HCT116 (cell line): ENCODE results near the gene SCAF4. TPM values are rescaled to one million over a fixed set of nuclear protein-coding genes. Genes with fewer than 3 reads are reported as not detected.

Source experiments
- ATAC-seq: fragments of 200-7000 bp; cut with Tn5 transposase; 2 replicates; pipeline ENCODE4 v1.9.1; 2020; ENCODE audit warnings: mild to moderate bottlenecking, moderate library complexity
- BruUV-seq: library from RNA; stranded (reverse); fragments of 400-500 nt; replicated peaks from 2 replicates; lab custom pipeline; 2021; lab: Mats Ljungman, UMichigan
- CTCF ChIA-PET: fragments of 300-600 bp; sonication (Branson Sonifier 250); formaldehyde crosslinking; loops from one replicate; lab custom pipeline; 2021; ENCODE audit warnings: antibody characterized with exemption; lab: Charles Lee
- POLR2A ChIA-PET: fragments of 300-600, 350-600 bp; sonication (Branson Sonifier 250); formaldehyde crosslinking; loops from one replicate; lab custom pipeline; 2021; ENCODE audit warnings: antibody characterized with exemption; lab: Charles Lee
- RAD21 ChIA-PET, 2 experiments: fragments of 300-600 bp; sonication (Branson Sonifier 250); formaldehyde crosslinking; loops; one replicate each; lab custom pipeline; 2023; ENCODE audit warnings: low total read pairs in 2 of 2; ENCODE audit not compliant: uncharacterized antibody in 2 of 2, unreplicated experiment in 2 of 2, low non-redundant PET in 1 of 2; lab: Charles Lee
- DNase-seq: peaks from one replicate; pipeline ENCODE4 v3.0.0-alpha.2; 2010; ENCODE audit warnings: low read depth, low spot score
- H2AFZ ChIP-seq: fragments of 200-600 bp; shearing (Covaris generic), sonication (generic); 2 replicates; pipeline ENCODE4 v1.6.1; 2017; ENCODE audit warnings: low read depth, mixed run types, mixed read lengths, antibody characterized with exemption, low read length; ENCODE audit not compliant: poor library complexity, severe bottlenecking
- H3K27ac ChIP-seq: 2 replicates; pipeline ENCODE4 v1.5.1; 2012; ENCODE audit warnings: low read depth, low read length
- H3K27me3 ChIP-seq: fragments of 200-600 bp; sonication (generic); 2 replicates; pipeline ENCODE4 v1.6.1; 2016; ENCODE audit warnings: mixed run types, low read length, mixed read lengths; ENCODE audit not compliant: insufficient read depth
- H3K36me3 ChIP-seq, 2 experiments: fragments of 200-500 bp in 1 of 2; fragments of 200-600 bp in 1 of 2; sonication (Bioruptor generic) in 1 of 2; sonication (generic) in 1 of 2; 2 replicates each; pipeline versions ENCODE4 v1.5.1 to v1.6.1; 2014 to 2016; ENCODE audit warnings: low read length in 2 of 2, inconsistent platforms in 1 of 2, mixed read lengths in 1 of 2, mixed run types in 1 of 2; ENCODE audit not compliant: insufficient read depth in 2 of 2, control insufficient read depth in 1 of 2
- H3K4me1 ChIP-seq, 2 experiments: fragments of 200-600 bp in 1 of 2; sonication (generic) in 1 of 2; 2 replicates each; pipeline versions ENCODE4 v1.5.1 to v1.6.1; 2012 to 2017; ENCODE audit warnings: low read length in 2 of 2, inconsistent platforms in 1 of 2, mild to moderate bottlenecking in 1 of 2, mixed read lengths in 1 of 2, mixed run types in 1 of 2, moderate library complexity in 1 of 2; ENCODE audit not compliant: insufficient read depth in 2 of 2, control insufficient read depth in 1 of 2
- H3K4me2 ChIP-seq: fragments of 200-600 bp; sonication (generic); 2 replicates; pipeline ENCODE4 v1.6.1; 2017; ENCODE audit warnings: mixed run types, low read length, mixed read lengths
- H3K4me3 ChIP-seq, 2 experiments: fragments of 200-600 bp in 1 of 2; sonication (generic) in 1 of 2; replicated peaks in 1 of 2; 2 replicates each; pipeline ENCODE4 v1.5.1; 2011 to 2016; ENCODE audit warnings: low read length in 2 of 2, control low read depth in 1 of 2, low read depth in 1 of 2, mild to moderate bottlenecking in 1 of 2, mixed read lengths in 1 of 2, mixed run types in 1 of 2
- H3K79me2 ChIP-seq: fragments of 200-600 bp; sonication (generic); 2 replicates; pipeline ENCODE4 v1.6.1; 2017; ENCODE audit warnings: mild to moderate bottlenecking, mixed run types, low read length, moderate library complexity, mixed read lengths; ENCODE audit not compliant: insufficient read depth
- H3K9ac ChIP-seq: fragments of 200-600 bp; sonication (generic); 2 replicates; pipeline ENCODE4 v1.6.1; 2016; ENCODE audit warnings: low read length, mixed read lengths
- H3K9me2 ChIP-seq: fragments of 200-600 bp; sonication (generic), shearing (Covaris generic); 2 replicates; pipeline ENCODE4 v1.6.1; 2017; ENCODE audit warnings: mixed run types, mild to moderate bottlenecking, moderate library complexity; ENCODE audit not compliant: insufficient read depth
- H3K9me3 ChIP-seq, 2 experiments: fragments of 200-500 bp in 1 of 2; fragments of 200-600 bp in 1 of 2; sonication (Bioruptor generic) in 1 of 2; sonication (generic) in 1 of 2; 2 replicates each; pipeline ENCODE4 v1.6.1; 2014 to 2017; ENCODE audit warnings: low read length in 2 of 2, mixed read lengths in 2 of 2, inconsistent platforms in 1 of 2, low read depth in 1 of 2, mild to moderate bottlenecking in 1 of 2, mixed run types in 1 of 2, moderate library complexity in 1 of 2; ENCODE audit not compliant: control insufficient read depth in 1 of 2, insufficient read depth in 1 of 2
- H4K20me1 ChIP-seq: fragments of 200-600 bp; sonication (generic), shearing (Covaris generic); 2 replicates; pipeline ENCODE4 v1.6.1; 2017; ENCODE audit warnings: mixed run types, mild to moderate bottlenecking, moderate library complexity; ENCODE audit not compliant: insufficient read depth
- EGR1 ChIP-seq: IDR thresholded peaks from 2 replicates; pipeline ENCODE4 v1.6.1; 2012; ENCODE audit warnings: low read depth
- JUND ChIP-seq: IDR thresholded peaks from 2 replicates; pipeline ENCODE4 v1.6.1; 2012
- MAX ChIP-seq: IDR thresholded peaks from 2 replicates; pipeline ENCODE4 v1.6.1; 2012
- POLR2A ChIP-seq: IDR thresholded peaks from 2 replicates; pipeline ENCODE4 v1.7.0; 2011; ENCODE audit warnings: borderline replicate concordance; ENCODE audit not compliant: insufficient read depth, insufficient read length; ENCODE audit errors: extremely low read depth
- REST ChIP-seq: IDR thresholded peaks from 2 replicates; pipeline ENCODE4 v1.6.1; 2012; ENCODE audit warnings: low read depth
- SIN3A ChIP-seq: IDR thresholded peaks from 2 replicates; pipeline ENCODE4 v1.6.1; 2012; ENCODE audit warnings: low read depth
- TCF7L2 ChIP-seq: IDR thresholded peaks from 2 replicates; pipeline ENCODE4 v1.7.0; 2011; ENCODE audit warnings: borderline replicate concordance, inconsistent platforms; ENCODE audit not compliant: insufficient read depth, insufficient read length; ENCODE audit errors: extremely low read depth
- YY1 ChIP-seq: IDR thresholded peaks from 2 replicates; pipeline ENCODE4 v1.6.1; 2011; ENCODE audit warnings: low read length, low read depth, moderate library complexity, mild to moderate bottlenecking; ENCODE audit not compliant: insufficient replicate concordance; ENCODE audit errors: extremely low read depth
- ZBTB33 ChIP-seq: IDR thresholded peaks from 2 replicates; pipeline ENCODE4 v1.6.1; 2011; ENCODE audit warnings: mild to moderate bottlenecking, low read length, moderate library complexity; ENCODE audit not compliant: insufficient replicate concordance; ENCODE audit errors: extremely low read depth
- intact Hi-C: fragments of 100-400 bp; cut with micrococcal nuclease; formaldehyde crosslinking; loops from 2 replicates; pipeline ENCODE4 v1.10.0; 2022
- total RNA-seq: library from RNA; stranded (reverse); gene quantifications from one replicate; pipeline ENCODE4 v1.2.1, GENCODE V29; 2021; ENCODE audit not compliant: unreplicated experiment

The SCAF4 gene
- total RNA-seq, 1 experiment from 2014 or later: 31.1 TPM

- H4K20me1 ChIP-seq: peaks cover 2% of the 10 kb centered on the region; the same call in 1 of the 2 replicates
- H2AFZ ChIP-seq: no peak overlapping the region
- DNase-seq (no peak), ATAC-seq (no peak)
- H3K27ac ChIP-seq: no peak overlapping the region
- intact Hi-C loops: no loop called here
- CTCF ChIA-PET: no interaction called here
- BruUV-seq: no TSS peak
- no peak for TF ChIP-seq POLR2A
- TF ChIP-seq JUND: no peak
- no peak for TF ChIP-seq ZBTB33
- TF ChIP-seq REST: no peak
- TF ChIP-seq YY1: no peak
- TF ChIP-seq TCF7L2: no peak
- TF ChIP-seq EGR1: no peak
- no peak for TF ChIP-seq SIN3A
- TF ChIP-seq MAX: no peak
- TF ChIP-seq, all 23 proteins: peak for 0
- POLR2A ChIA-PET: interaction anchor here (0.7 kb wide), 1 partner anchor 323 kb away, joined by 6 read pairs; no protein-coding TSS in a partner anchor
- Histone ChIP-seq H3K9me3 (no peaks in the 10 kb centered on the region), H3K4me3 (no peak overlapping the region), H3K9ac (no peak overlapping the region), H3K27me3 (no peaks in the 10 kb centered on the region), H3K9me2 (no peaks in the 10 kb centered on the region), H3K4me2 (no peak overlapping the region), H3K36me3 (no peaks in the 10 kb centered on the region), H3K79me2 (peaks cover 13% of the 10 kb centered on the region), H3K4me1 (peaks cover 5 to 15% of the 10 kb centered on the region in 2 experiments)
- RAD21 ChIA-PET: no interaction called here
Measured at GRCh38 chr21:31735511-31735992, 3.6 kb upstream of the SCAF4 start.
